Astrocyte (in vitro differentiated cells and primary cell): ENCODE results near the gene MOSMO. TPM values are rescaled to one million over a fixed set of nuclear protein-coding genes. Genes with fewer than 3 reads are reported as not detected.

Experiments used
- DNase-seq: peaks from one replicate; pipeline ENCODE4 v3.0.0-alpha.2; 2010; ENCODE audit warnings: low read depth
- FAIRE-seq: peaks from 2 replicates; lab custom pipeline; 2011; peaks lifted over from hg19 to GRCh38; lab: Jason Lieb, UNC
- H2AFZ ChIP-seq: 2 replicates; pipeline ENCODE4 v1.6.0; 2012; ENCODE audit warnings: low read depth, low read length, inconsistent platforms
- H3K27ac ChIP-seq: 2 replicates; pipeline ENCODE4 v1.5.1; 2011; ENCODE audit warnings: low read depth, low read length, inconsistent platforms
- H3K27me3 ChIP-seq: 2 replicates; pipeline ENCODE4 v1.6.0; 2011; ENCODE audit warnings: low read length, inconsistent platforms; ENCODE audit not compliant: insufficient read depth
- H3K36me3 ChIP-seq: 2 replicates; pipeline ENCODE4 v1.5.1; 2011; ENCODE audit warnings: low read length, inconsistent platforms; ENCODE audit not compliant: insufficient read depth
- H3K4me1 ChIP-seq: 2 replicates; pipeline ENCODE4 v1.5.1; 2011; ENCODE audit warnings: low read length, inconsistent platforms; ENCODE audit not compliant: insufficient read depth
- H3K4me2 ChIP-seq: 2 replicates; pipeline ENCODE4 v1.6.0; 2012; ENCODE audit warnings: low read length, inconsistent platforms
- H3K4me3 ChIP-seq: 2 replicates; pipeline ENCODE4 v1.5.1; 2011; ENCODE audit warnings: low read depth, mild to moderate bottlenecking, low read length, inconsistent platforms; ENCODE audit not compliant: insufficient read depth
- H3K79me2 ChIP-seq: 2 replicates; pipeline ENCODE4 v1.6.0; 2012; ENCODE audit warnings: mild to moderate bottlenecking, low read length, inconsistent platforms; ENCODE audit not compliant: insufficient read depth
- H3K9ac ChIP-seq: 2 replicates; pipeline ENCODE4 v1.6.0; 2012; ENCODE audit warnings: mild to moderate bottlenecking, low read length, inconsistent platforms
- H3K9me3 ChIP-seq: 2 replicates; pipeline ENCODE4 v1.5.1; 2012; ENCODE audit warnings: low read depth, mild to moderate bottlenecking, low read length, inconsistent platforms; ENCODE audit not compliant: insufficient read depth
- H4K20me1 ChIP-seq: 2 replicates; pipeline ENCODE4 v1.6.0; 2012; ENCODE audit warnings: low read length, inconsistent platforms; ENCODE audit not compliant: insufficient read depth
- H3K27ac Mint-ChIP-seq: one replicate; pipeline ENCODE4 v1.8.0; 2021; ENCODE audit warnings: mild to moderate bottlenecking, mixed read lengths; ENCODE audit not compliant: unreplicated experiment
- H3K27me3 Mint-ChIP-seq: one replicate; pipeline ENCODE4 v1.8.0; 2021; ENCODE audit warnings: low read depth, mixed read lengths; ENCODE audit not compliant: unreplicated experiment
- H3K36me3 Mint-ChIP-seq: one replicate; pipeline ENCODE4 v1.8.0; 2021; ENCODE audit warnings: low read depth, mixed read lengths; ENCODE audit not compliant: unreplicated experiment
- H3K4me1 Mint-ChIP-seq: one replicate; pipeline ENCODE4 v1.8.0; 2021; ENCODE audit warnings: low read depth, mixed read lengths; ENCODE audit not compliant: unreplicated experiment
- H3K4me3 Mint-ChIP-seq: one replicate; pipeline ENCODE4 v1.8.0; 2021; ENCODE audit warnings: mild to moderate bottlenecking, moderate library complexity, mixed read lengths; ENCODE audit not compliant: unreplicated experiment
- H3K9me3 Mint-ChIP-seq: one replicate; pipeline ENCODE4 v1.8.0; 2021; ENCODE audit warnings: mild to moderate bottlenecking, mixed read lengths; ENCODE audit not compliant: unreplicated experiment
- EZH2 ChIP-seq: IDR thresholded peaks from 2 replicates; pipeline ENCODE4 v1.6.1; 2012; ENCODE audit warnings: mild to moderate bottlenecking, low read length, inconsistent platforms; ENCODE audit not compliant: insufficient read depth
- total RNA-seq: library from RNA; stranded (reverse); gene quantifications from 2 replicates; pipeline ENCODE4 v1.2.1, GENCODE V29; 2021
- TF ChIP-seq, protein P1 (sequence below): IDR thresholded peaks from 2 replicates; pipeline ENCODE4 v1.5.1; 2011; ENCODE audit warnings: low read depth, mild to moderate bottlenecking, inconsistent platforms, low read length, moderate library complexity; ENCODE audit not compliant: insufficient read depth

The MOSMO gene
- total RNA-seq, 1 donor from 2014 or later: 11.5 TPM

DNA sequence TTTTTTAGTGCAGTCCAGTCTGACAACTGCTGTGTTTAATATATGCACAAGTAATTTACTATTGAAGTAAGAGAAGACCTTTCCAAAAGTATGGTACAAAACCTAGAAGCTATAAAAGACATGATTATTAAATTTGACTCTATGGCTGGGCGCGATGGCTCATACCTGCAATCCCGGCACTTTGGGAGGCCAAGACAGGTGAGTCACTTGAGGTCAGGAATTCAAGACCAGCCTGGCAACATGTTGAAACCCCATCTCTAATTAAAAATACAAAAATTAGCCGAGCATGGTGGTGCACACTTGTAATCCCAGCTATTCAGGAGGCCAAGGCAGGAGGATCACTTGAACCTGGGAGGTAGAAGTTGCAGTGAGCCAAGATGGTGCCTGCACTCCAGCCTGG, 43.1 kb downstream of the MOSMO start:
- Histone ChIP-seq H3K4me1 (no peaks in the 10 kb centered on the region), H3K4me2 (no peak overlapping the region), H3K27ac (no peak overlapping the region), H2AFZ (no peak overlapping the region), H3K9me3 (no peaks in the 10 kb centered on the region), H3K36me3 (no peaks in the 10 kb centered on the region), H3K27me3 (no peaks in the 10 kb centered on the region), H3K9ac (no peak overlapping the region), H3K4me3 (no peak overlapping the region), H4K20me1 (peaks cover 16% of the 10 kb centered on the region), H3K79me2 (peaks cover 16% of the 10 kb centered on the region)
- Mint-ChIP-seq H3K4me3 (no peak overlapping the region), H3K9me3 (no peaks in the 10 kb centered on the region), H3K27me3 (no peaks in the 10 kb centered on the region), H3K4me1 (peaks cover 2% of the 10 kb centered on the region), H3K36me3 (no peaks in the 10 kb centered on the region), H3K27ac (no peak overlapping the region)
- TF ChIP-seq, protein P1, sequence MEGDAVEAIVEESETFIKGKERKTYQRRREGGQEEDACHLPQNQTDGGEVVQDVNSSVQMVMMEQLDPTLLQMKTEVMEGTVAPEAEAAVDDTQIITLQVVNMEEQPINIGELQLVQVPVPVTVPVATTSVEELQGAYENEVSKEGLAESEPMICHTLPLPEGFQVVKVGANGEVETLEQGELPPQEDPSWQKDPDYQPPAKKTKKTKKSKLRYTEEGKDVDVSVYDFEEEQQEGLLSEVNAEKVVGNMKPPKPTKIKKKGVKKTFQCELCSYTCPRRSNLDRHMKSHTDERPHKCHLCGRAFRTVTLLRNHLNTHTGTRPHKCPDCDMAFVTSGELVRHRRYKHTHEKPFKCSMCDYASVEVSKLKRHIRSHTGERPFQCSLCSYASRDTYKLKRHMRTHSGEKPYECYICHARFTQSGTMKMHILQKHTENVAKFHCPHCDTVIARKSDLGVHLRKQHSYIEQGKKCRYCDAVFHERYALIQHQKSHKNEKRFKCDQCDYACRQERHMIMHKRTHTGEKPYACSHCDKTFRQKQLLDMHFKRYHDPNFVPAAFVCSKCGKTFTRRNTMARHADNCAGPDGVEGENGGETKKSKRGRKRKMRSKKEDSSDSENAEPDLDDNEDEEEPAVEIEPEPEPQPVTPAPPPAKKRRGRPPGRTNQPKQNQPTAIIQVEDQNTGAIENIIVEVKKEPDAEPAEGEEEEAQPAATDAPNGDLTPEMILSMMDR: no peak
- no peak for TF ChIP-seq EZH2
- FAIRE-seq: no peak
- no peak for DNase-seq

DNA sequence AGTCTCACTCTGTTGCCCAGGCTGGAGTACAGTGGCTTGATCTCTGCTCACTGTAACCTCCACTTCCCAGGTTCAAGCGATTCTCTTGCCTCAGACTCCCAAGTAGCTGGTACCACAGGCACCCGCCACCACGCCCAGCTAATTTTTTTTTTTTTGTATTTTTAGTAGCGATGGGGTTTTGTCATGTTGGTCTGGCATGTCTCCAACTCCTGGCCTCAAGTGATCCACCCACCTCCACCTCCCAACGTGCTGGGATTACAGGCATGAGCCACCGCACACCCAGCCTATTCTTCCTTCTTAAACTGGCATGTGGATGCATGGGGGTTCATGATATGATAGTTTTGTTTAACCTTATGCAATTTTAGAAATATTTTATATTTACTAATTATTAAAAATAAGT, 45.1 kb downstream of the MOSMO start:
- no peak overlapping the region for H3K27ac ChIP-seq
- H2AFZ ChIP-seq: no peak overlapping the region
- DNase-seq: no peak
- peaks cover 13% of the 10 kb centered on the region for H4K20me1 ChIP-seq
- no peaks in the 10 kb centered on the region for H3K27me3 ChIP-seq
- FAIRE-seq: no peak
- no peak overlapping the region for H3K9ac ChIP-seq
- peaks cover 16% of the 10 kb centered on the region for H3K79me2 ChIP-seq
- Mint-ChIP-seq H3K9me3 (no peaks in the 10 kb centered on the region), H3K36me3 (no peaks in the 10 kb centered on the region), H3K27ac (no peak overlapping the region), H3K27me3 (no peaks in the 10 kb centered on the region), H3K4me1 (no peaks in the 10 kb centered on the region), H3K4me3 (no peak overlapping the region)
- TF ChIP-seq EZH2: no peak
- TF ChIP-seq, protein P1: no peak
- H3K36me3 ChIP-seq: no peaks in the 10 kb centered on the region
- no peaks in the 10 kb centered on the region for H3K4me1 ChIP-seq
- no peaks in the 10 kb centered on the region for H3K9me3 ChIP-seq
- no peak overlapping the region for H3K4me2 ChIP-seq
- H3K4me3 ChIP-seq: no peak overlapping the region

DNA sequence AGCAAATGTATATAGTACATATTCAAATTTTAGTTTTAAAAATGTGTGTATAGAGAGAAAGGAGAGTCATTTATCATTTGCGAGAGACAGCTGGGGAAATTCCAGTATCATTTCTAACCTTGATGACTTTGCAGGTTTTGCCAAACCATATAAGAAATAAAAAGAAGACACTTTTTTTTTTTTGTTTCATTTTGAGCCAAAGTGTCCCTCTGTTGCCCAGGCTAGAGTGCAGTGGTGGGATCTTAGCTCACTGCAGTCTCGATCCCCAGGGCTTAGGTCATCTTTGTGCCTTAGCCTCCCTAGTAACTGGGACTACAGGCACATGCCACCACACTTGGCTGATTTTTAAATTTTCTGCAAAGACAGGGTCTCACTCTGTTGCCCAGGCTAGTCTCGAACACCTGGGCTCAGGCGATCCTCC, 46.0 kb downstream of the MOSMO start:
- no peaks in the 10 kb centered on the region for H3K36me3 ChIP-seq
- no peaks in the 10 kb centered on the region for H3K4me1 ChIP-seq
- TF ChIP-seq EZH2: no peak
- TF ChIP-seq, protein P1: no peak
- Mint-ChIP-seq H3K36me3 (no peaks in the 10 kb centered on the region), H3K4me1 (no peaks in the 10 kb centered on the region), H3K27ac (no peak overlapping the region), H3K4me3 (no peak overlapping the region), H3K9me3 (no peaks in the 10 kb centered on the region), H3K27me3 (no peaks in the 10 kb centered on the region)
- FAIRE-seq: no peak
- H3K4me2 ChIP-seq: no peak overlapping the region
- H3K4me3 ChIP-seq: no peak overlapping the region
- DNase-seq: no peak
- H3K9me3 ChIP-seq: no peaks in the 10 kb centered on the region
- H3K79me2 ChIP-seq: peaks cover 14% of the 10 kb centered on the region
- no peak overlapping the region for H3K27ac ChIP-seq
- no peak overlapping the region for H2AFZ ChIP-seq
- H4K20me1 ChIP-seq: peaks cover 17% of the 10 kb centered on the region
- H3K27me3 ChIP-seq: no peaks in the 10 kb centered on the region
- no peak overlapping the region for H3K9ac ChIP-seq
